ENCODE measurements around the gene ATP6V0E1. TPM values are rescaled to one million over a fixed set of nuclear protein-coding genes. Genes with fewer than 3 reads are reported as not detected.

ATP6V0E1 gene
- polyA plus RNA-seq, 1 donor from 2014 or later = 53.0 TPM

DNA sequence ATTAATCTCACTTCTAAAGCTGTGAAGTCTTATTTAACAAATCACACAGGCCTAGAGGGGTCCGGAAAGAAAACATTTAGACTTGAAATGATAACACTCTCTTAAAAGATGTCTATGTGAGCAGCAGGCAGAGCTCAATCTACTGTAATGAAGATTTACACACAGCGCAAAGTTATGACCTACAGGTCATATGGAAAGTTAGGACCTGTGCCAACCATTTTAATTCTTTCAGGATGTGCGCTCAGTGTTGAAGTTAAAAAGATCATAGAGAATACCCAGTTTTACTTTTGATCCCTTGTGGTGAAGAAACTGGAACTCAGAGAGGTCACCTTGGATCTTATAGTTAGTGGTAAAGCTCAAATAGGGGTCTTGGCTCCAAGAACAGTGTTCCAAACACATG, 69.5 kb downstream of the ATP6V0E1 start:
- Histone ChIP-seq H3K9me2 (ENCODE audit: insufficient read depth, low read length) (no peaks in the 10 kb centered on the region), H3K4me2 (ENCODE audit: low read length) (no peak overlapping the region), H3K79me2 (replicated peaks; ENCODE audit: insufficient read depth, low read length) (peaks cover 4% of the 10 kb centered on the region), H3K9ac (ENCODE audit: low read length) (no peak overlapping the region), H3K27me3 (ENCODE audit: insufficient read depth, low read depth, low read length) (no peaks in the 10 kb centered on the region), H3K9me3 (ENCODE audit: low read length) (no peaks in the 10 kb centered on the region), H3K36me3 (ENCODE audit: insufficient read depth, low read length) (no peaks in the 10 kb centered on the region), H4K20me1 (ENCODE audit: insufficient read depth) (no peaks in the 10 kb centered on the region), H2AFZ (ENCODE audit: low read depth, low read length) (no peak overlapping the region), H3K4me3 (ENCODE audit: low read length) (no peak overlapping the region), H3F3A (ENCODE audit: insufficient read depth, low read length, poor library complexity, severe bottlenecking) (peaks cover 4% of the 10 kb centered on the region), H3K27ac (ENCODE audit: low read length) (no peak overlapping the region)
- no peak for TF ChIP-seq MXI1 (conservative IDR thresholded peaks at IDR 0.05; ENCODE audit: poor library complexity, severe bottlenecking)
- TF ChIP-seq RAD21 (conservative IDR thresholded peaks at IDR 0.05) = no peak

DNA sequence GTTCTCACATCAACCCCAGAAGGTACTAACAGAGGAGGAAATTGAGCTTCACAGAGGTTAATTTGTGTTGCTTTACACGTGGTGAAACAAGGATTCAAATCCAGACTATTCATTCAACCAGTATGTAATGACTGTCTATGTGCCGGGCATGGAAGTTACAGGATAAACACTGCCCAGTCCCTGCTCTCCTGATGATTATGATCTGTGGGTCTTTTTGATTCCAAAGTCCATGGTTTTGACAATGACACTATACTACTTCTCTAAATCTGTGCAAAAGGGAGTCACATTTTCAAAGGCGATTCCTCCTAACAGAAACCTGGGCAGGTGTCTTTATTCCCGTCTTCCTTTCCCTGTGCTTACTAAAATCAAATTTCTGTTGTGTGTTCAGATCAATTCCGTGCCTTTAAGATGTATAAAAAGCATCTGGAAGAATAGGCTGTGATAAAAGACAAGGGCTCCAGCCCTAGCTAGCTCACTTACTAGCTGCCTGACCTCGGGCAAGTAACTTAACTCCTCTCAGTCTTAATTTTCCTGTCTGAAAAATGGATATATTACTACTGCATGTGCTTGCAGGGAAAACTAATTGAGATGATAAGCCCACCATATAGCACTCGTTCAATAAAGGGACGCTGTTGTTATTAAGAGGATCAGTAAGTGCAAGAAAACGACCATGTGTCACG, 71.6 kb downstream of the ATP6V0E1 start:
- Histone ChIP-seq H3K9me3 (ENCODE audit: low read length) (no peaks in the 10 kb centered on the region), H3K79me2 (replicated peaks; ENCODE audit: insufficient read depth, low read length) (peaks cover 18% of the 10 kb centered on the region), H3K9ac (ENCODE audit: low read length) (peak overlapping the region; percentile 78), H3K9me2 (ENCODE audit: insufficient read depth, low read length) (no peaks in the 10 kb centered on the region), H3F3A (ENCODE audit: insufficient read depth, low read length, poor library complexity, severe bottlenecking) (peaks cover 4% of the 10 kb centered on the region), H4K20me1 (ENCODE audit: insufficient read depth) (no peaks in the 10 kb centered on the region), H3K27ac (ENCODE audit: low read length) (no peak overlapping the region), H3K4me3 (ENCODE audit: low read length) (peak overlapping the region; percentile 75), H3K36me3 (ENCODE audit: insufficient read depth, low read length) (no peaks in the 10 kb centered on the region), H3K27me3 (ENCODE audit: insufficient read depth, low read depth, low read length) (no peaks in the 10 kb centered on the region), H3K4me2 (ENCODE audit: low read length) (peak overlapping the region; percentile 65), H2AFZ (ENCODE audit: low read depth, low read length) (peak overlapping the region; percentile 90)
- TF ChIP-seq POLR2AphosphoS5 (IDR thresholded peaks at IDR 0.05) (no peak), SMC3 (conservative IDR thresholded peaks at IDR 0.05; ENCODE audit: poor library complexity) (no peak), RAD21 (conservative IDR thresholded peaks at IDR 0.05) (no peak), MXI1 (conservative IDR thresholded peaks at IDR 0.05; ENCODE audit: poor library complexity, severe bottlenecking) (no peak)
- TF ChIP-seq, protein P1, sequence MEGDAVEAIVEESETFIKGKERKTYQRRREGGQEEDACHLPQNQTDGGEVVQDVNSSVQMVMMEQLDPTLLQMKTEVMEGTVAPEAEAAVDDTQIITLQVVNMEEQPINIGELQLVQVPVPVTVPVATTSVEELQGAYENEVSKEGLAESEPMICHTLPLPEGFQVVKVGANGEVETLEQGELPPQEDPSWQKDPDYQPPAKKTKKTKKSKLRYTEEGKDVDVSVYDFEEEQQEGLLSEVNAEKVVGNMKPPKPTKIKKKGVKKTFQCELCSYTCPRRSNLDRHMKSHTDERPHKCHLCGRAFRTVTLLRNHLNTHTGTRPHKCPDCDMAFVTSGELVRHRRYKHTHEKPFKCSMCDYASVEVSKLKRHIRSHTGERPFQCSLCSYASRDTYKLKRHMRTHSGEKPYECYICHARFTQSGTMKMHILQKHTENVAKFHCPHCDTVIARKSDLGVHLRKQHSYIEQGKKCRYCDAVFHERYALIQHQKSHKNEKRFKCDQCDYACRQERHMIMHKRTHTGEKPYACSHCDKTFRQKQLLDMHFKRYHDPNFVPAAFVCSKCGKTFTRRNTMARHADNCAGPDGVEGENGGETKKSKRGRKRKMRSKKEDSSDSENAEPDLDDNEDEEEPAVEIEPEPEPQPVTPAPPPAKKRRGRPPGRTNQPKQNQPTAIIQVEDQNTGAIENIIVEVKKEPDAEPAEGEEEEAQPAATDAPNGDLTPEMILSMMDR (IDR thresholded peaks at IDR 0.05; ENCODE audit: poor library complexity, severe bottlenecking) = no peak

DNA sequence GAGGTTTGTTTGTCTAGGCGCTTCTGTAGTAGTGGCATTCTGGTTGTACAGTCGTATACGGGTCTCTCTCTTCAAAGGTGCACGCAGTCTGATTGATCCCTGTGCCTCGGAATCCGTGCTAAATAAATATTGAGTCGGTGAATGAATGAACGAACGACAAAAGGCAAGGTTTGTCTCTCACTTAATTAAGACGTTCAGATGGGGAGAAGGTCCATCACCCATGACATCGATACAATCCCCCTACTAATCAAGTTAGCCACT, 72.1 kb downstream of the ATP6V0E1 start:
- Histone ChIP-seq H3K4me2 (ENCODE audit: low read length) (peak overlapping the region; percentile 65), H3K4me3 (ENCODE audit: low read length) (peak overlapping the region; percentile 75), H3K36me3 (ENCODE audit: insufficient read depth, low read length) (no peaks in the 10 kb centered on the region), H3F3A (ENCODE audit: insufficient read depth, low read length, poor library complexity, severe bottlenecking) (peaks cover 4% of the 10 kb centered on the region), H3K27ac (ENCODE audit: low read length) (no peak overlapping the region), H3K9ac (ENCODE audit: low read length) (peak overlapping the region; percentile 78), H4K20me1 (ENCODE audit: insufficient read depth) (no peaks in the 10 kb centered on the region), H3K9me2 (ENCODE audit: insufficient read depth, low read length) (no peaks in the 10 kb centered on the region), H2AFZ (ENCODE audit: low read depth, low read length) (peak overlapping the region; percentile 90), H3K79me2 (replicated peaks; ENCODE audit: insufficient read depth, low read length) (peaks cover 18% of the 10 kb centered on the region), H3K27me3 (ENCODE audit: insufficient read depth, low read depth, low read length) (no peaks in the 10 kb centered on the region), H3K9me3 (ENCODE audit: low read length) (no peaks in the 10 kb centered on the region)
- TF ChIP-seq, protein P2, sequence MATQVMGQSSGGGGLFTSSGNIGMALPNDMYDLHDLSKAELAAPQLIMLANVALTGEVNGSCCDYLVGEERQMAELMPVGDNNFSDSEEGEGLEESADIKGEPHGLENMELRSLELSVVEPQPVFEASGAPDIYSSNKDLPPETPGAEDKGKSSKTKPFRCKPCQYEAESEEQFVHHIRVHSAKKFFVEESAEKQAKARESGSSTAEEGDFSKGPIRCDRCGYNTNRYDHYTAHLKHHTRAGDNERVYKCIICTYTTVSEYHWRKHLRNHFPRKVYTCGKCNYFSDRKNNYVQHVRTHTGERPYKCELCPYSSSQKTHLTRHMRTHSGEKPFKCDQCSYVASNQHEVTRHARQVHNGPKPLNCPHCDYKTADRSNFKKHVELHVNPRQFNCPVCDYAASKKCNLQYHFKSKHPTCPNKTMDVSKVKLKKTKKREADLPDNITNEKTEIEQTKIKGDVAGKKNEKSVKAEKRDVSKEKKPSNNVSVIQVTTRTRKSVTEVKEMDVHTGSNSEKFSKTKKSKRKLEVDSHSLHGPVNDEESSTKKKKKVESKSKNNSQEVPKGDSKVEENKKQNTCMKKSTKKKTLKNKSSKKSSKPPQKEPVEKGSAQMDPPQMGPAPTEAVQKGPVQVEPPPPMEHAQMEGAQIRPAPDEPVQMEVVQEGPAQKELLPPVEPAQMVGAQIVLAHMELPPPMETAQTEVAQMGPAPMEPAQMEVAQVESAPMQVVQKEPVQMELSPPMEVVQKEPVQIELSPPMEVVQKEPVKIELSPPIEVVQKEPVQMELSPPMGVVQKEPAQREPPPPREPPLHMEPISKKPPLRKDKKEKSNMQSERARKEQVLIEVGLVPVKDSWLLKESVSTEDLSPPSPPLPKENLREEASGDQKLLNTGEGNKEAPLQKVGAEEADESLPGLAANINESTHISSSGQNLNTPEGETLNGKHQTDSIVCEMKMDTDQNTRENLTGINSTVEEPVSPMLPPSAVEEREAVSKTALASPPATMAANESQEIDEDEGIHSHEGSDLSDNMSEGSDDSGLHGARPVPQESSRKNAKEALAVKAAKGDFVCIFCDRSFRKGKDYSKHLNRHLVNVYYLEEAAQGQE (IDR thresholded peaks at IDR 0.05; ENCODE audit: borderline replicate concordance) = no peak
- TF ChIP-seq EZH2 (IDR thresholded peaks at IDR 0.05; ENCODE audit: borderline replicate concordance, insufficient read depth, low read length, poor library complexity, severe bottlenecking) (no peak), POLR2AphosphoS5 (IDR thresholded peaks at IDR 0.05) (no peak), TAF1 (IDR thresholded peaks at IDR 0.05; ENCODE audit: low read depth) (no peak), RAD21 (conservative IDR thresholded peaks at IDR 0.05) (no peak), SMC3 (conservative IDR thresholded peaks at IDR 0.05; ENCODE audit: poor library complexity) (no peak)
- TF ChIP-seq, protein P1 (IDR thresholded peaks at IDR 0.05; ENCODE audit: poor library complexity, severe bottlenecking) = no peak
